H9 (cell line): ENCODE data around the gene DYNC1H1. TPM values are rescaled to one million over a fixed set of nuclear protein-coding genes. Genes with fewer than 3 reads are reported as not detected.
"Not testable (repeated sequence)": the region's sequence is repeated elsewhere in the genome, so short reads cannot be mapped to it uniquely, and the experiment has no call there.

ENCODE experiments used
- DNase-seq: peaks from one replicate; pipeline ENCODE4 v3.0.0-alpha.2; 2017
- H2AFZ ChIP-seq: one replicate; pipeline ENCODE4 v1.6.1; 2013; ENCODE audit warnings: mild to moderate bottlenecking, low read length, control low read depth, moderate library complexity
- H2AK5ac ChIP-seq: 2 replicates; pipeline ENCODE4 v1.6.1; 2013; ENCODE audit warnings: low read length, control low read depth, mixed read lengths; ENCODE audit not compliant: insufficient read length
- H2BK120ac ChIP-seq: one replicate; pipeline ENCODE4 v1.6.1; 2013; ENCODE audit warnings: low read depth, mild to moderate bottlenecking, low read length, control low read depth, inconsistent platforms; ENCODE audit not compliant: poor library complexity, severe bottlenecking
- H2BK12ac ChIP-seq: 2 replicates; pipeline ENCODE4 v1.6.1; 2013; ENCODE audit warnings: low read length, control low read depth, mixed read lengths, low read depth; ENCODE audit not compliant: insufficient read length
- H2BK15ac ChIP-seq: 2 replicates; pipeline ENCODE4 v1.6.1; 2013; ENCODE audit warnings: low read depth, low read length, control low read depth
- H2BK20ac ChIP-seq: one replicate; pipeline ENCODE4 v1.6.1; 2013; ENCODE audit warnings: low read depth, mild to moderate bottlenecking, low read length, control low read depth, inconsistent platforms; ENCODE audit not compliant: poor library complexity, severe bottlenecking
- H2BK5ac ChIP-seq: 2 replicates; pipeline ENCODE4 v1.6.1; 2013; ENCODE audit warnings: low read length, control low read depth, mixed read lengths; ENCODE audit not compliant: insufficient read length
- H3K14ac ChIP-seq: 2 replicates; pipeline ENCODE4 v1.6.1; 2013; ENCODE audit warnings: low read length, control low read depth; ENCODE audit not compliant: insufficient read depth
- H3K18ac ChIP-seq: 2 replicates; pipeline ENCODE4 v1.6.1; 2013; ENCODE audit warnings: low read depth, mild to moderate bottlenecking, mixed read lengths, low read length, control low read depth; ENCODE audit not compliant: insufficient read length
- H3K23ac ChIP-seq: 2 replicates; pipeline ENCODE4 v1.6.1; 2013; ENCODE audit warnings: low read length, control low read depth, mixed read lengths, low read depth; ENCODE audit not compliant: insufficient read length
- H3K23me2 ChIP-seq: 2 replicates; pipeline ENCODE4 v1.6.1; 2013; ENCODE audit warnings: low read depth, mild to moderate bottlenecking, mixed read lengths, low read length, control low read depth; ENCODE audit not compliant: insufficient read length, poor library complexity, severe bottlenecking
- H3K27ac ChIP-seq: 2 replicates; pipeline ENCODE4 v1.5.1; 2013; ENCODE audit warnings: low read length, control low read depth, mixed read lengths, low read depth; ENCODE audit not compliant: insufficient read length
- H3K27me3 ChIP-seq: 2 replicates; pipeline ENCODE4 v1.6.1; 2013; ENCODE audit warnings: low read length, control low read depth, inconsistent platforms; ENCODE audit not compliant: insufficient read depth
- H3K4ac ChIP-seq: 2 replicates; pipeline ENCODE4 v1.6.1; 2013; ENCODE audit warnings: low read depth, mild to moderate bottlenecking, control low read depth, inconsistent platforms, low read length, moderate library complexity
- H3K4me1 ChIP-seq: 2 replicates; pipeline ENCODE4 v1.6.1; 2013; ENCODE audit warnings: low read length, control low read depth, inconsistent platforms; ENCODE audit not compliant: insufficient read depth
- H3K4me2 ChIP-seq: 2 replicates; pipeline ENCODE4 v1.6.1; 2013; ENCODE audit warnings: low read length, control low read depth, mixed read lengths; ENCODE audit not compliant: insufficient read length, insufficient read depth
- H3K56ac ChIP-seq: 2 replicates; pipeline ENCODE4 v1.6.1; 2013; ENCODE audit warnings: low read depth, mild to moderate bottlenecking, mixed read lengths, low read length, control low read depth; ENCODE audit not compliant: insufficient read length
- H3K79me1 ChIP-seq: 2 replicates; pipeline ENCODE4 v1.6.1; 2013; ENCODE audit warnings: low read depth, mild to moderate bottlenecking, moderate library complexity, low read length, control low read depth, inconsistent platforms; ENCODE audit not compliant: insufficient read depth, poor library complexity, severe bottlenecking
- H3K79me2 ChIP-seq: 2 replicates; pipeline ENCODE4 v1.6.1; 2013; ENCODE audit warnings: low read length, control low read depth, inconsistent platforms; ENCODE audit not compliant: insufficient read depth
- H3K9ac ChIP-seq: 2 replicates; pipeline ENCODE4 v1.6.1; 2013; ENCODE audit warnings: low read length, control low read depth, mixed read lengths; ENCODE audit not compliant: insufficient read length; ENCODE audit errors: extremely low read depth
- H3K9me3 ChIP-seq: one replicate; pipeline ENCODE4 v1.6.1; 2013; ENCODE audit warnings: low read depth, low read length, inconsistent platforms; ENCODE audit not compliant: control insufficient read depth
- H3T11ph ChIP-seq: one replicate; pipeline ENCODE4 v1.6.1; 2013; ENCODE audit warnings: mild to moderate bottlenecking, low read length, control low read depth, inconsistent platforms
- H4K20me1 ChIP-seq: one replicate; pipeline ENCODE4 v1.6.1; 2013; ENCODE audit not compliant: control insufficient read depth, insufficient read length, insufficient read depth
- H4K5ac ChIP-seq: 2 replicates; pipeline ENCODE4 v1.6.1; 2013; ENCODE audit warnings: low read depth, mild to moderate bottlenecking, mixed read lengths, low read length, control low read depth; ENCODE audit not compliant: insufficient read length
- H4K8ac ChIP-seq: replicated peaks from 2 replicates; pipeline ENCODE4 v1.6.1; 2013; ENCODE audit warnings: low read length, control low read depth, mixed read lengths, low read depth; ENCODE audit not compliant: insufficient read length
- H4K91ac ChIP-seq: 2 replicates; pipeline ENCODE4 v1.6.1; 2013; ENCODE audit warnings: low read depth, mild to moderate bottlenecking, moderate library complexity, mixed read lengths, low read length, control low read depth; ENCODE audit not compliant: insufficient read length
- H3K27ac Mint-ChIP-seq, 3 experiments: 2 replicates in 2 of 3; 3 replicates in 1 of 3; pipeline ENCODE4 v1.8.0; 2020 to 2021; ENCODE audit warnings: mixed read lengths in 3 of 3, mild to moderate bottlenecking in 1 of 3, moderate library complexity in 1 of 3
- H3K27me3 Mint-ChIP-seq: 2 replicates; pipeline ENCODE4 v1.8.0; 2021; ENCODE audit warnings: low read depth, mild to moderate bottlenecking, moderate library complexity, mixed read lengths
- H3K36me3 Mint-ChIP-seq, 3 experiments: 2 replicates in 2 of 3; 3 replicates in 1 of 3; pipeline ENCODE4 v1.8.0; 2020 to 2021; ENCODE audit warnings: low read depth in 3 of 3, mixed read lengths in 3 of 3; ENCODE audit not compliant: insufficient read depth in 1 of 3
- H3K4me1 Mint-ChIP-seq, 2 experiments: 2 replicates each; pipeline ENCODE4 v1.8.0; 2020; ENCODE audit warnings: mixed read lengths in 2 of 2
- H3K4me3 Mint-ChIP-seq, 2 experiments: 2 replicates in 1 of 2; 3 replicates in 1 of 2; pipeline ENCODE4 v1.8.0; 2020 to 2021; ENCODE audit warnings: mild to moderate bottlenecking in 2 of 2, mixed read lengths in 2 of 2, moderate library complexity in 1 of 2
- H3K9me3 Mint-ChIP-seq, 2 experiments: 2 replicates in 1 of 2; 3 replicates in 1 of 2; pipeline ENCODE4 v1.8.0; 2020; ENCODE audit warnings: mild to moderate bottlenecking in 2 of 2, mixed read lengths in 2 of 2, moderate library complexity in 1 of 2
- CTCF ChIP-seq: fragments of 200-600 bp; sonication (generic); conservative IDR thresholded peaks from 3 replicates; pipeline ENCODE4 v1.8.0; 2021; ENCODE audit warnings: antibody characterized with exemption, mild to moderate bottlenecking
- WGBS: extraction: QIAGEN DNeasy Blood & Tissue Kit; methylation state at CpG from one replicate; pipeline ENCODE4 v1.1.7; 2013; ENCODE audit warnings: missing lambda C conversion rate, low lambda C conversion rate, mixed read lengths; ENCODE audit not compliant: insufficient read length; ENCODE audit errors: extremely low coverage; 5-methylcytosine and 5-hydroxymethylcytosine counted together
- total RNA-seq: library from RNA; stranded (reverse); gene quantifications from 2 replicates; pipeline ENCODE4 v1.2.1, GENCODE V29; 2021

The DYNC1H1 gene
- total RNA-seq, 1 experiment from 2014 or later, result 359 TPM

- no peak overlapping the region for H4K5ac ChIP-seq
- no peaks in the 10 kb centered on the region for H3K79me1 ChIP-seq
- H2BK20ac ChIP-seq, result no peak overlapping the region
- no peaks in the 10 kb centered on the region for H3K9me3 ChIP-seq
- peaks cover 3 to 4% of the 10 kb centered on the region in 2 experiments; a peak in 3 of 5 replicates for H3K9me3 Mint-ChIP-seq
- no peaks in the 10 kb centered on the region for H4K20me1 ChIP-seq
- H3K27ac ChIP-seq, result no peak overlapping the region
- H3T11ph ChIP-seq, result no peak overlapping the region
- 0 out of 7 replicates have a peak overlapping the region, but pooled peaks of 1 of the 3 experiments have one; percentile 61 for H3K27ac Mint-ChIP-seq
- no peak overlapping the region for H2BK12ac ChIP-seq
- DNase-seq, result peak; percentile 47
- no peak overlapping the region for H3K56ac ChIP-seq
- no peak overlapping the region for H3K4ac ChIP-seq
- H3K9ac ChIP-seq, result no peak overlapping the region
- WGBS, result no CpG with 5 or more reads among the region's 5 CpGs
- H3K4me3 Mint-ChIP-seq, result no peak overlapping the region
- H3K14ac ChIP-seq, result no peak overlapping the region
- H3K4me2 ChIP-seq, result no peak overlapping the region
- H3K27me3 Mint-ChIP-seq, result no peaks in the 10 kb centered on the region
- no peaks in the 10 kb centered on the region for H3K4me1 ChIP-seq
- no peak for TF ChIP-seq CTCF
- peaks cover 0 to 2% of the 10 kb centered on the region in 2 experiments; a peak in 1 of 4 replicates for H3K4me1 Mint-ChIP-seq
- no peak overlapping the region for H3K18ac ChIP-seq
- no peak overlapping the region for H4K91ac ChIP-seq
- no peak overlapping the region for H2BK15ac ChIP-seq
- H2AFZ ChIP-seq, result no peak overlapping the region
- no peaks in the 10 kb centered on the region for H3K23me2 ChIP-seq
- H3K27me3 ChIP-seq, result no peaks in the 10 kb centered on the region
- H3K36me3 Mint-ChIP-seq, result peaks cover 34 to 55% (median 45%) of the 10 kb centered on the region in 3 experiments
- no peak overlapping the region for H3K23ac ChIP-seq
- no peaks in the 10 kb centered on the region for H3K79me2 ChIP-seq
- no peak overlapping the region for H2AK5ac ChIP-seq
- no peak overlapping the region for H4K8ac ChIP-seq
- H2BK120ac ChIP-seq, result no peak overlapping the region
- H2BK5ac ChIP-seq, result no peak overlapping the region
These were observed 113.0 kb downstream of the DYNC1H1 start for GRCh38 chr14:102077382-102077709.

DNA sequence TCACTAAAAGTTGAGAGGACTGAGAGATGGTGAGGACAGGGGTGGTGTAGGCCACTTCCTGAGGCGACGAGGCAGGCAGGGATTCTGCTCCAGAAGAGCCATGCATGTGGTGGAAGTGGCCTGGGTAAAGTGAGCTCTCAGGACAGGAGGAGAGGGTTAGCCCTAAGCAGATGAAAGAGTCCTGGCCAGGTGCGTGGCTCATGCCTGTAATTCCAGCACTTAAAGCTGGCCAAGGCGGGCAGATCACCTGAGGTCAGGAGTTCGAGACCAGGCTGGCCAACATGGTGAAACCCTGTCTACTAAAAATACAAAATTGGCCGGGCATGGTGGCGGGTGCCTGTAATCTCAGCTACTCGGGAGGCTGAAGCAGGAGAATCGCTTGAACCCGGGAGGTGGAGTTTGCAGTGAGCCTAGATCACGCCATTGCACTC, 114.0 kb downstream of the DYNC1H1 start:
- not testable (repeated sequence) for H3K4me3 Mint-ChIP-seq, H2BK20ac ChIP-seq, H3K4me1 Mint-ChIP-seq, H4K5ac ChIP-seq, H2AFZ ChIP-seq, H2AK5ac ChIP-seq, H3K79me2 ChIP-seq, H3K27me3 ChIP-seq, H3K14ac ChIP-seq, H4K20me1 ChIP-seq, H3T11ph ChIP-seq, H3K23ac ChIP-seq, H2BK5ac ChIP-seq, H3K18ac ChIP-seq, DNase-seq, H3K56ac ChIP-seq, H4K8ac ChIP-seq, H3K4me2 ChIP-seq, H3K9me3 Mint-ChIP-seq, H2BK15ac ChIP-seq, H3K9me3 ChIP-seq, H3K9ac ChIP-seq, H3K4me1 ChIP-seq, H3K23me2 ChIP-seq, H2BK12ac ChIP-seq, H4K91ac ChIP-seq, H3K4ac ChIP-seq, H3K27ac ChIP-seq, H2BK120ac ChIP-seq, H3K79me1 ChIP-seq, H3K27me3 Mint-ChIP-seq
- H3K36me3 Mint-ChIP-seq, result peaks cover 43 to 65% (median 55%) of the 10 kb centered on the region in 3 experiments
- H3K27ac Mint-ChIP-seq, result peak overlapping the region in 1 of 3 experiments; percentile 75; a peak in 2 of 7 replicates
- no CpG with 5 or more reads among the region's 11 CpGs for WGBS
